CD14-positive monocyte (primary cell): ENCODE results near the gene GSTA3. TPM values are rescaled to one million over a fixed set of nuclear protein-coding genes. Genes with fewer than 3 reads are reported as not detected.

ENCODE experiments used
- DNase-seq, 3 donors: peaks; one replicate each; pipeline ENCODE4 v3.0.0-alpha.2; 2011 to 2022
- H2AFZ ChIP-seq: 2 replicates; pipeline ENCODE4 v1.6.0; 2012; ENCODE audit warnings: mild to moderate bottlenecking, low read depth, low read length, inconsistent platforms; ENCODE audit not compliant: insufficient read depth, poor library complexity, severe bottlenecking
- H3K27ac ChIP-seq, 2 donors: 1 replicate in 1 of 2; 2 replicates in 1 of 2; pipeline ENCODE4 v1.5.1; 2012 to 2013; ENCODE audit warnings: low read length in 2 of 2, control low read depth in 1 of 2, inconsistent platforms in 1 of 2, low read depth in 1 of 2, mild to moderate bottlenecking in 1 of 2
- H3K27me3 ChIP-seq, 2 donors: one replicate each; pipeline versions ENCODE4 v1.6.0 to v1.6.1; 2011 to 2013; ENCODE audit warnings: low read length in 2 of 2; ENCODE audit not compliant: control insufficient read depth in 2 of 2, insufficient read depth in 2 of 2
- H3K36me3 ChIP-seq, 2 donors: replicated peaks in 1 of 2; 1 replicate in 1 of 2; 2 replicates in 1 of 2; pipeline versions ENCODE4 v1.5.1 to v1.6.1; 2012 to 2013; ENCODE audit warnings: low read length in 2 of 2, control low read depth in 1 of 2, inconsistent platforms in 1 of 2, mild to moderate bottlenecking in 1 of 2; ENCODE audit not compliant: insufficient read depth in 2 of 2, control insufficient read depth in 1 of 2
- H3K4me1 ChIP-seq, 2 donors: 1 replicate in 1 of 2; 2 replicates in 1 of 2; pipeline versions ENCODE4 v1.5.1 to v1.6.1; 2012 to 2013; ENCODE audit warnings: low read length in 2 of 2, control low read depth in 1 of 2, inconsistent platforms in 1 of 2, mild to moderate bottlenecking in 1 of 2, moderate library complexity in 1 of 2; ENCODE audit not compliant: insufficient read depth in 2 of 2, control insufficient read depth in 1 of 2
- H3K4me2 ChIP-seq: replicated peaks from 2 replicates; pipeline ENCODE3; 2012; ENCODE audit warnings: low read length, moderate library complexity, mild to moderate bottlenecking; ENCODE audit not compliant: poor library complexity, severe bottlenecking; ENCODE audit errors: extremely low read depth
- H3K4me3 ChIP-seq, 3 experiments: fragments of 200-600 bp in 1 of 3; sonication (generic) in 1 of 3; replicated peaks in 1 of 3; 1 replicate in 2 of 3; 2 replicates in 1 of 3; pipeline ENCODE4 v1.5.1; 2011 to 2013; ENCODE audit warnings: low read length in 3 of 3, mild to moderate bottlenecking in 3 of 3, control low read depth in 2 of 3, low read depth in 2 of 3, inconsistent platforms in 1 of 3, moderate library complexity in 1 of 3
- H3K79me2 ChIP-seq: 2 replicates; pipeline ENCODE4 v1.6.0; 2012; ENCODE audit warnings: mild to moderate bottlenecking, control low read depth, inconsistent platforms, low read length, moderate library complexity; ENCODE audit not compliant: insufficient read depth
- H3K9ac ChIP-seq: 2 replicates; pipeline ENCODE4 v1.6.0; 2017; ENCODE audit warnings: low read length, mild to moderate bottlenecking; ENCODE audit not compliant: insufficient read depth, poor library complexity, severe bottlenecking
- H3K9me3 ChIP-seq, 2 donors: replicated peaks in 1 of 2; 1 replicate in 1 of 2; 2 replicates in 1 of 2; pipeline versions ENCODE4 v1.5.1 to v1.6.1; 2012 to 2013; ENCODE audit warnings: low read length in 2 of 2, control low read depth in 1 of 2; ENCODE audit not compliant: control insufficient read depth in 1 of 2, insufficient read depth in 1 of 2
- H4K20me1 ChIP-seq: 2 replicates; pipeline ENCODE4 v1.6.0; 2012; ENCODE audit warnings: mild to moderate bottlenecking, low read length, control low read depth, moderate library complexity; ENCODE audit not compliant: insufficient read depth
- H3K27ac Mint-ChIP-seq, 7 donors: one replicate each; pipeline ENCODE4 v1.8.0; 2020; ENCODE audit warnings: mild to moderate bottlenecking in 7 of 7, mixed read lengths in 7 of 7, moderate library complexity in 6 of 7, inconsistent platforms in 2 of 7
- H3K27me3 Mint-ChIP-seq, 3 donors: one replicate each; pipeline ENCODE4 v1.8.0; 2021 to 2022; ENCODE audit warnings: low read depth in 3 of 3, mild to moderate bottlenecking in 3 of 3, mixed read lengths in 3 of 3, moderate library complexity in 3 of 3, inconsistent platforms in 1 of 3
- H3K36me3 Mint-ChIP-seq, 2 donors: one replicate each; pipeline ENCODE4 v1.8.0; 2020; ENCODE audit warnings: mixed read lengths in 2 of 2, inconsistent platforms in 1 of 2, mild to moderate bottlenecking in 1 of 2
- H3K4me1 Mint-ChIP-seq: one replicate; pipeline ENCODE4 v1.8.0; 2020; ENCODE audit warnings: mild to moderate bottlenecking, mixed read lengths
- H3K4me3 Mint-ChIP-seq, 2 donors: one replicate each; pipeline ENCODE4 v1.8.0; 2020; ENCODE audit warnings: mild to moderate bottlenecking in 2 of 2, mixed read lengths in 2 of 2, moderate library complexity in 1 of 2
- H3K9me3 Mint-ChIP-seq, 7 donors: one replicate each; pipeline ENCODE4 v1.8.0; 2020 to 2022; ENCODE audit warnings: mixed read lengths in 7 of 7, mild to moderate bottlenecking in 6 of 7, moderate library complexity in 6 of 7, inconsistent platforms in 2 of 7
- WGBS: methylation state at CpG from one replicate; pipeline ENCODE4 v1.1.5; 2013; ENCODE audit warnings: missing lambda C conversion rate; ENCODE audit not compliant: insufficient coverage; 5-methylcytosine and 5-hydroxymethylcytosine counted together
- intact Hi-C, 2 donors: fragments of 100-400 bp; cut with micrococcal nuclease; formaldehyde crosslinking; loops; one replicate each; pipeline versions ENCODE4 v1.15.0 to v1.15.1; 2023
- polyA plus RNA-seq, 3 donors: library from polyadenylated mRNA; depleted of rRNA in 1 of 3; unstranded in 2 of 3; stranded (reverse) in 1 of 3; fragments of 300-500 nt in 2 of 3; fragments of >200 nt in 1 of 3; fragmentation: Illumina TruSeq in 2 of 3; gene quantifications; 1 replicate in 2 of 3; 2 replicates in 1 of 3; pipeline ENCODE4 v1.2.3, GENCODE V29; 2012 to 2021
- TF ChIP-seq, protein P1 (sequence below): fragments of 200-600 bp; IDR thresholded peaks from one replicate; pipeline ENCODE4 v1.8.0; 2022; ENCODE audit warnings: antibody characterized with exemption, mild to moderate bottlenecking

Gene GSTA3
- polyA plus RNA-seq, 3 donors, result not detected

DNA sequence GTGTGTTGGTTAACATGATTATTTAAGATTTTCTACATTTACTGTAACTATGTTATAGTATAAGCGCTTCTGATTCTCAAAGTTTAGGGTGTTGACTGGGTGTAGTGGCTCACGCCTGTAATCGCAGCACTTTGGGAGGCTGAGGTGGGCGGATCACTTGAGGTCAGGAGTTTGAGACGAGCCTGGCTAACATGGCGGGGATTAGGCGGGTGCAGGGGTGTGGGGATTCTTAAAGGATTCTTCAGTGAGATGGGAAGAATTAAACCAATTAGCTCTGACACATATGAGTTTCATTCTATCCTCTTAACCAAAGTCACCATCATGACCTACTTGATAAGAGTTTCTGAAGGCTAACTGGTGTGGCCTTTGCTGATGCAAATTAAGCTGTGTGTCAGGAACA lies 46.4 kb upstream of the GSTA3 start:
- Mint-ChIP-seq H3K4me3 (no peak overlapping the region), H3K27ac (no peak overlapping the region), H3K36me3 (no peaks in the 10 kb centered on the region), H3K9me3 (peaks cover 0 to 7% (median 2%) of the 10 kb centered on the region in 7 donors), H3K27me3 (peaks cover 0 to 8% (median 0%) of the 10 kb centered on the region in 3 donors), H3K4me1 (no peaks in the 10 kb centered on the region)
- Histone ChIP-seq H3K4me3 (no peak overlapping the region), H3K27me3 (no peaks in the 10 kb centered on the region), H3K9ac (no peak overlapping the region), H3K27ac (no peak overlapping the region), H3K36me3 (no peaks in the 10 kb centered on the region), H3K4me1 (no peaks in the 10 kb centered on the region), H2AFZ (no peak overlapping the region), H3K79me2 (no peaks in the 10 kb centered on the region), H4K20me1 (no peaks in the 10 kb centered on the region), H3K4me2 (no peak overlapping the region), H3K9me3 (no peaks in the 10 kb centered on the region)
- DNase-seq, result no peak
- intact Hi-C loops, result no loop called here
- WGBS, result 80% methylated on average over 1 of the region's 7 CpGs
- TF ChIP-seq, protein P1, sequence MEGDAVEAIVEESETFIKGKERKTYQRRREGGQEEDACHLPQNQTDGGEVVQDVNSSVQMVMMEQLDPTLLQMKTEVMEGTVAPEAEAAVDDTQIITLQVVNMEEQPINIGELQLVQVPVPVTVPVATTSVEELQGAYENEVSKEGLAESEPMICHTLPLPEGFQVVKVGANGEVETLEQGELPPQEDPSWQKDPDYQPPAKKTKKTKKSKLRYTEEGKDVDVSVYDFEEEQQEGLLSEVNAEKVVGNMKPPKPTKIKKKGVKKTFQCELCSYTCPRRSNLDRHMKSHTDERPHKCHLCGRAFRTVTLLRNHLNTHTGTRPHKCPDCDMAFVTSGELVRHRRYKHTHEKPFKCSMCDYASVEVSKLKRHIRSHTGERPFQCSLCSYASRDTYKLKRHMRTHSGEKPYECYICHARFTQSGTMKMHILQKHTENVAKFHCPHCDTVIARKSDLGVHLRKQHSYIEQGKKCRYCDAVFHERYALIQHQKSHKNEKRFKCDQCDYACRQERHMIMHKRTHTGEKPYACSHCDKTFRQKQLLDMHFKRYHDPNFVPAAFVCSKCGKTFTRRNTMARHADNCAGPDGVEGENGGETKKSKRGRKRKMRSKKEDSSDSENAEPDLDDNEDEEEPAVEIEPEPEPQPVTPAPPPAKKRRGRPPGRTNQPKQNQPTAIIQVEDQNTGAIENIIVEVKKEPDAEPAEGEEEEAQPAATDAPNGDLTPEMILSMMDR, result no peak

DNA sequence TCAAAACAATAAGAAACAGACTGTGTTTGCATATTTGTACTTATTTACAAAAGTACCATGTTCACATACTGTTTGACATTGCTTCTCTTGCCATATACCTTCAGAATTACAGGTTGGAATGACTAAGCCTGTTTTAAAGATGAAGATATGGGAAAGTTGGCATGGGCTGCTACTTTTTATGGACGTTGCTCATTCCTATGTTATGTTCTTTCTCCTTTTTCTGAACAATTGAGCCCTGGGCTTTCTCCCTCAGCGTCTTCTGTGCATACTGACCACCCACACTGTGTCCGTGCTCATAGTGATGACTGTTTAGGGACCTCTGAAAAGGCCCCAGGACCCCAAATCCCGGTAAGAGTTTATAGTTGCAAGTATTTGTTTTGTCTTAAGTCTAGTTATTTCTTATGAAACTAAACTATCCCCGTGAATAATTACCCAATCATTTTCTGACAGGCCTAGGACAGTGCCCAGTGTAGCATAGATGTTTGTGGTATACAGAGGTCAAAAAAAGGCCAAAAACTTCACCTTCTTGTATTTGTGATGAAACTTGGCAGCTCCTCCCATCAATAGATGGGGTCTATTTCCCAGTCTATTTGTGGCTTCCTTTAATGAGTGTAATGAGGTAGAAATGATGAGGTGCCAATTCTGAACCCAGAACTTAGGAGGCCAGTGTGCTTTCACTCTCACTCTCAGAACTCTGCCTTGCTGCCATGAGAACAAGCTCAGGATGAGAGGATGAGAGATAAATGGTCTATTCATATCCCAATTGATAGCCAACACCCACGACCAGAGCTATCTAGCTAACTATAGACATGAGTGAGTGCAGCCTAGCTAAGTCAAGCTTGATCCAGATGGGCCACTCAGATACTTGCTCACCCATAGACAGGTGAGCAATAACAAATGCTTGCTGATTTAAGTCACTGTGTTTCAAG lies 44.7 kb upstream of the GSTA3 start:
- intact Hi-C loops, result no loop called here
- H3K4me1 Mint-ChIP-seq, result no peaks in the 10 kb centered on the region
- WGBS, result no CpG with 5 or more reads among the region's 6 CpGs
- Histone ChIP-seq H3K36me3 (no peaks in the 10 kb centered on the region), H3K4me1 (no peaks in the 10 kb centered on the region), H3K9ac (no peak overlapping the region), H3K79me2 (no peaks in the 10 kb centered on the region), H3K27ac (no peak overlapping the region), H3K4me2 (no peak overlapping the region), H3K9me3 (no peaks in the 10 kb centered on the region), H4K20me1 (no peaks in the 10 kb centered on the region), H3K27me3 (no peaks in the 10 kb centered on the region), H2AFZ (no peak overlapping the region), H3K4me3 (no peak overlapping the region)
- H3K4me3 Mint-ChIP-seq, result no peak overlapping the region
- peaks cover 0 to 3% (median 0%) of the 10 kb centered on the region in 7 donors for H3K9me3 Mint-ChIP-seq
- H3K36me3 Mint-ChIP-seq, result no peaks in the 10 kb centered on the region
- TF ChIP-seq, protein P1, result no peak
- DNase-seq, result no peak
- peaks cover 0 to 9% (median 0%) of the 10 kb centered on the region in 3 donors for H3K27me3 Mint-ChIP-seq
- no peak overlapping the region for H3K27ac Mint-ChIP-seq
